Fibroblast of pulmonary artery (primary cell): ENCODE data around the gene SECISBP2.
"Not testable (repeated sequence)": the region's sequence is repeated elsewhere in the genome, so short reads cannot be mapped to it uniquely, and the experiment has no call there.

Source experiments
- DNase-seq: peaks from one replicate; pipeline ENCODE4 v3.0.0-alpha.2; 2010; ENCODE audit warnings: low read depth
- H3K4me3 ChIP-seq: replicated peaks from 2 replicates; pipeline ENCODE4 v1.5.1; 2011; ENCODE audit warnings: low read depth, mild to moderate bottlenecking, control low read depth, low read length, moderate library complexity
- CTCF ChIP-seq: IDR thresholded peaks from 2 replicates; pipeline ENCODE4 v1.5.1; 2011; ENCODE audit warnings: mild to moderate bottlenecking, control low read depth, low read length, inconsistent platforms; ENCODE audit errors: missing control alignments

The SECISBP2 gene

GRCh38 chr9:89368978-89369377 lies 50.7 kb downstream of the SECISBP2 start:
- no peak overlapping the region for H3K4me3 ChIP-seq
- TF ChIP-seq CTCF = no peak
- DNase-seq = no peak

GRCh38 chr9:89370593-89370992 lies 52.3 kb downstream of the SECISBP2 start:
- H3K4me3 ChIP-seq = no peak overlapping the region
- no peak for TF ChIP-seq CTCF
- no peak for DNase-seq

GRCh38 chr9:89371791-89372190 lies 53.5 kb downstream of the SECISBP2 start:
- not testable (repeated sequence) for DNase-seq, H3K4me3 ChIP-seq

- DNase-seq = no peak
- TF ChIP-seq CTCF = no peak
- no peak overlapping the region for H3K4me3 ChIP-seq
Observed at GRCh38 chr9:89372230-89372816, 54.0 kb downstream of the SECISBP2 start.

- DNase-seq = no peak
- H3K4me3 ChIP-seq = no peak overlapping the region
- no peak for TF ChIP-seq CTCF
Observed at GRCh38 chr9:89372979-89373378, 54.7 kb downstream of the SECISBP2 start.

GRCh38 chr9:89374176-89374575 lies 55.9 kb downstream of the SECISBP2 start:
- peak; percentile 4 for DNase-seq
- TF ChIP-seq CTCF = no peak
- no peak overlapping the region for H3K4me3 ChIP-seq

- DNase-seq = peak; percentile 4
- no peak overlapping the region for H3K4me3 ChIP-seq
- TF ChIP-seq CTCF = no peak
Observed at GRCh38 chr9:89375191-89375760, 57.0 kb downstream of the SECISBP2 start.
